SK-N-MC (cell line): Measurements from ENCODE around the gene CEACAM21.

Experiments used
- EZH2 ChIP-seq: fragments of 200-600 bp; sonication (generic); IDR thresholded peaks from one replicate; pipeline ENCODE4 v1.6.1; 2017; ENCODE audit warnings: antibody characterized with exemption
- FOXP2 ChIP-seq: optimal IDR thresholded peaks from 2 replicates; pipeline ENCODE3; 2011; ENCODE audit warnings: mild to moderate bottlenecking, moderate library complexity; ENCODE audit not compliant: insufficient read depth; ENCODE audit errors: extremely low read length, control extremely low read depth
- POLR2AphosphoS5 ChIP-seq: IDR thresholded peaks from 2 replicates; pipeline ENCODE4 v1.6.1; 2012; ENCODE audit warnings: mild to moderate bottlenecking, low read depth, low read length, borderline replicate concordance

DNA sequence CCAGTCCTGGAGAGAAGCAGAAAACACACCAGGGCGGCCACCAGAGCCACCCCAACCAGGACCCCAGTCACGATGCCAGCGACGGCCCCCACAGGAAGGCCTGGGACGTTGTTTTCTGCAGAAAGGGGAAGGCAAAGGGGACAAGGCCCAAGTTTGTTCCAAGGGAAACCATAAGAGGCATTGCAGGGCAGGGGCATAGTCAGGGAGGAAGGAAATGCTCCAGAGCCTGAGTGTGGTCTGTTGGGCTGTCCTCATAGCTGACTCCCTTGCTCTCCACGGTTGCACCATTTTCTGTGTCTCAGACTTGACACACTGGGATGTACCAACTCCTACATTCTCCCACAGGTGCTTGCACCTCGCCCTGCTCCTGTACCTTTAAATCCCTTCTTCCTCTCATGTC is 45.7 kb downstream of the CEACAM21 start:
- TF ChIP-seq POLR2AphosphoS5 (no peak), EZH2 (no peak), FOXP2 (no peak)
